Heart right ventricle (tissue), 16 donors: Measurements from ENCODE around the gene ASIC3. TPM values are rescaled to one million over a fixed set of nuclear protein-coding genes. Genes with fewer than 3 reads are reported as not detected.

Experiments
- ATAC-seq, 8 donors: fragments of 200-7000 bp; cut with Tn5 transposase; one replicate each; pipeline ENCODE4 v1.9.1; 2020; ENCODE audit warnings: mild to moderate bottlenecking in 8 of 8, moderate library complexity in 8 of 8, moderate number of reproducible peaks in 1 of 8
- DNase-seq, 2 donors: peaks; one replicate each; pipeline ENCODE4 v3.0.0-alpha.2; 2020
- H3K27ac ChIP-seq, 10 donors: fragments of 200-600 bp; sonication (generic) in 2 of 10; one replicate each; pipeline versions ENCODE4 v1.5.0 to v1.8.0; 2020 to 2022; ENCODE audit warnings: mild to moderate bottlenecking in 3 of 10
- H3K27me3 ChIP-seq, 7 donors: fragments of 200-600 bp; one replicate each; pipeline ENCODE4 v1.8.0; 2021 to 2022; ENCODE audit warnings: mild to moderate bottlenecking in 2 of 7
- H3K36me3 ChIP-seq, 9 donors: fragments of 200-600 bp; sonication (generic) in 1 of 9; one replicate each; pipeline versions ENCODE4 v1.5.0 to v1.8.0; 2020 to 2022; ENCODE audit warnings: mild to moderate bottlenecking in 2 of 9
- H3K4me1 ChIP-seq, 9 donors: fragments of 200-600 bp; sonication (generic) in 1 of 9; one replicate each; pipeline versions ENCODE4 v1.5.0 to v1.8.0; 2020 to 2022; ENCODE audit warnings: mild to moderate bottlenecking in 4 of 9
- H3K4me3 ChIP-seq, 10 donors: fragments of 200-600 bp; sonication (generic) in 2 of 10; one replicate each; pipeline versions ENCODE4 v1.5.0 to v1.8.0; 2020 to 2022; ENCODE audit warnings: mild to moderate bottlenecking in 7 of 10, moderate library complexity in 2 of 10
- H3K9me3 ChIP-seq, 11 donors: fragments of 200-600 bp in 10 of 11; sonication (generic) in 2 of 11; one replicate each; pipeline versions ENCODE4 v1.5.0 to v1.8.0; 2013 to 2022; ENCODE audit warnings: mild to moderate bottlenecking in 2 of 11, control low read depth in 1 of 11, moderate library complexity in 1 of 11
- WGBS, 2 donors: extraction: QIAGEN DNeasy Blood & Tissue Kit; methylation state at CpG; one replicate each; pipeline ENCODE4 v1.1.7; 2013; ENCODE audit warnings: inconsistent platforms in 1 of 2; 5-methylcytosine and 5-hydroxymethylcytosine counted together
- intact Hi-C, 10 donors: fragments of 100-400 bp; cut with DNase I; formaldehyde crosslinking; loops; one replicate each; pipeline versions ENCODE4 v1.11.1 to v1.14.2; 2022
- polyA plus RNA-seq, 2 donors: library from polyadenylated mRNA; stranded (reverse); fragments of 200-250 nt; gene quantifications; one replicate each; pipeline ENCODE4 v1.2.3, GENCODE V29; 2013
- total RNA-seq, 10 donors: library from RNA; stranded (reverse); fragmentation: NEBNext Ultra II Directional in 3 of 10; extraction: Animal tissue kit (Norgen Biotek cat#: 25700) in 3 of 10; gene quantifications; one replicate each; pipeline versions ENCODE4 v1.2.1 to v1.2.4, GENCODE V29; 2021 to 2023
- TF ChIP-seq, protein P1 (sequence below), 9 donors: fragments of 200-600 bp; sonication (generic) in 2 of 9; IDR thresholded peaks; one replicate each; pipeline versions ENCODE4 v1.5.0 to v1.8.0; 2021 to 2022; ENCODE audit warnings: antibody characterized with exemption in 9 of 9, mild to moderate bottlenecking in 5 of 9, moderate library complexity in 1 of 9
- donor health status: Arrhythmogenic right ventricular cardiomyopathy.
- donor health status: ischemic (EF 13 %, LVEDD 7.1; RV severe dilation, severe dysfunction).
- donor health status: healthy with polysubstance abuse.
- donor health status: DM: no; HTN: yes; CAD: no.
- donor health status: DM: no; HTN: no; CAD: no.
- donor health status: ischemic (EF 25% LVEDD 6.9; RV normal size, moderate dysfunction).
- donor health status: ischemic (EF 25% LVEDD 5.7; RV mildly dilated, moderate dysfunction).
- donor health status: healthy.
- donor health status: DM: yes; HTN: yes; CAD: no.
- donor health status: Ischemic cardiomyopathy.
- donor health status: ischemic (EF 35%, LVEDD 5.7; RV mildly dilated, moderate dysfunction).
- donor health status: nonischemic (EF 11% LVEDD 7.7; RV severe dilation, severe dysfunction).
- donor health status: DM: yes; HTN: yes; CAD: no.
- donor health status: PGD.
- donor health status: ischemic (EF 29% LVEDD 5.4; RV normal size, mild dysfunction).
- donor health status: nonischemic (EF 23%, LVEDD 6.1; RV moderate dilation, normal function).

Gene ASIC3
- total and polyA plus RNA-seq, 12 donors: 3.2 to 38.8 (median 5.6) TPM

- H3K4me1 ChIP-seq: peaks cover 16 to 38% (median 35%) of the 10 kb centered on the region in 9 donors
- no peak overlapping the region for H3K4me3 ChIP-seq
- TF ChIP-seq, protein P1, sequence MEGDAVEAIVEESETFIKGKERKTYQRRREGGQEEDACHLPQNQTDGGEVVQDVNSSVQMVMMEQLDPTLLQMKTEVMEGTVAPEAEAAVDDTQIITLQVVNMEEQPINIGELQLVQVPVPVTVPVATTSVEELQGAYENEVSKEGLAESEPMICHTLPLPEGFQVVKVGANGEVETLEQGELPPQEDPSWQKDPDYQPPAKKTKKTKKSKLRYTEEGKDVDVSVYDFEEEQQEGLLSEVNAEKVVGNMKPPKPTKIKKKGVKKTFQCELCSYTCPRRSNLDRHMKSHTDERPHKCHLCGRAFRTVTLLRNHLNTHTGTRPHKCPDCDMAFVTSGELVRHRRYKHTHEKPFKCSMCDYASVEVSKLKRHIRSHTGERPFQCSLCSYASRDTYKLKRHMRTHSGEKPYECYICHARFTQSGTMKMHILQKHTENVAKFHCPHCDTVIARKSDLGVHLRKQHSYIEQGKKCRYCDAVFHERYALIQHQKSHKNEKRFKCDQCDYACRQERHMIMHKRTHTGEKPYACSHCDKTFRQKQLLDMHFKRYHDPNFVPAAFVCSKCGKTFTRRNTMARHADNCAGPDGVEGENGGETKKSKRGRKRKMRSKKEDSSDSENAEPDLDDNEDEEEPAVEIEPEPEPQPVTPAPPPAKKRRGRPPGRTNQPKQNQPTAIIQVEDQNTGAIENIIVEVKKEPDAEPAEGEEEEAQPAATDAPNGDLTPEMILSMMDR (IDR thresholded peaks at IDR 0.05): no peak
- DNase-seq: no peak
- 87 to 88% methylated on average over 7 of the region's 7 CpGs for WGBS, 2 donors
- no peaks in the 10 kb centered on the region for H3K9me3 ChIP-seq
- intact Hi-C loops: no loop called here
- H3K27ac ChIP-seq: no peak overlapping the region
- no peak for ATAC-seq
- H3K27me3 ChIP-seq: no peaks in the 10 kb centered on the region
- peaks cover 0 to 73% (median 33%) of the 10 kb centered on the region in 9 donors for H3K36me3 ChIP-seq
Measured at GRCh38 chr7:151075662-151075971, 27.3 kb downstream of the ASIC3 start.

- Histone ChIP-seq H3K4me1 (peaks cover 16 to 40% (median 37%) of the 10 kb centered on the region in 9 donors), H3K4me3 (no peak overlapping the region), H3K36me3 (peaks cover 0 to 69% (median 33%) of the 10 kb centered on the region in 9 donors), H3K27me3 (no peaks in the 10 kb centered on the region), H3K27ac (no peak overlapping the region), H3K9me3 (no peaks in the 10 kb centered on the region)
- TF ChIP-seq, protein P1 (IDR thresholded peaks at IDR 0.05): no peak
- intact Hi-C loops: no loop called here
- DNase-seq (no peak), ATAC-seq (no peak)
- 80 to 82% methylated on average over 22 of the region's 22 CpGs for WGBS, 2 donors
Measured at GRCh38 chr7:151075978-151076426, 27.7 kb downstream of the ASIC3 start.

DNA sequence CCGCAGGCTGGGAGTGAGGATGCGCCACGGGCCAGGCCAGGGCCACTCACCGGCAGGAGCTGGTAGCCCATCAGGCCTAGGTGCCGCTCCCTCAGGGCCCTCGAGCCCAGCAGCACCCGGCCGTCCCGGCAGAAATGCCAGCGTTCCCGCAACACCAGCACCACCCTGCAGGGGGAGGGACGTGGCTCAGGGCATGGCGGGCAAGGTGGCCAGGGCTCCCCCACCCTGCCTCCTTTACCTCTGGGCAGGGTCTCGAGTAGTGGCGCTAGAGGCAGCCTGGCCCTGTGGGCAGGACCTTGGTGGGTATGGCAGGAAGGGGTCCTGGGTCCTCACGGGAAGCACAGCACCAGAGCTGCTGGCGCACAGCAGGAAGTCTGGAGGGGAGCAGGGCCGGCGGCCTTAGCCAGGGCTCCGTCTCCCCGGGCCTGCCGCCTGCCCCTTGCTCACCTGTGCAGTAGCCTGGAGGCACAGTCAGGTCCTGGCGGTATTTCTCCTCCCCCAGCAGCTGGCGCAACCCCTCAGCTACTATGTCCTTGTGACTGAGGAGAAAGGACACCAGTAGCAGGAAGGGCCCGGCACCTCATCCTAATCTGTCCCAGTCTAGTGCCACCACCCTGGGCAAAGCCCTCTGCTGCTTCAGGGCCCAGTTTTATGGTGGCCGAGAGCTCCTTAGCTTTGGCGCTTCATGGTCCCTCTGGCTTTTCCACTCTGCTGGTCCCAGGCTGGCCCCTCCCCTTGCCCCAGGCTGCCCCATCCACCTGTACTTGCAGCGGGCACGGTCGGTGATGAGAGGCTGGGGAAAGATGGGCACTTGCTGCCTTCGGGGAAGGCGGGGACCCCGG, 28.8 kb downstream of the ASIC3 start:
- no peak for DNase-seq
- Histone ChIP-seq H3K4me3 (no peak overlapping the region), H3K27ac (peak overlapping the region in 7 of 10 donors; percentile 8 to 69 (median 36)), H3K27me3 (no peaks in the 10 kb centered on the region), H3K4me1 (peaks cover 27 to 51% (median 47%) of the 10 kb centered on the region in 9 donors), H3K9me3 (no peaks in the 10 kb centered on the region), H3K36me3 (peaks cover 0 to 58% (median 28%) of the 10 kb centered on the region in 9 donors)
- intact Hi-C loops: no loop called here
- ATAC-seq: peak in 2 of 8 donors; percentile 1 to 2
- 59 to 69% methylated on average over 33 of the region's 33 CpGs for WGBS, 2 donors
- TF ChIP-seq, protein P1 (IDR thresholded peaks at IDR 0.05): peak in 5 of 9 donors; percentile 12 to 31 (median 16)

DNA sequence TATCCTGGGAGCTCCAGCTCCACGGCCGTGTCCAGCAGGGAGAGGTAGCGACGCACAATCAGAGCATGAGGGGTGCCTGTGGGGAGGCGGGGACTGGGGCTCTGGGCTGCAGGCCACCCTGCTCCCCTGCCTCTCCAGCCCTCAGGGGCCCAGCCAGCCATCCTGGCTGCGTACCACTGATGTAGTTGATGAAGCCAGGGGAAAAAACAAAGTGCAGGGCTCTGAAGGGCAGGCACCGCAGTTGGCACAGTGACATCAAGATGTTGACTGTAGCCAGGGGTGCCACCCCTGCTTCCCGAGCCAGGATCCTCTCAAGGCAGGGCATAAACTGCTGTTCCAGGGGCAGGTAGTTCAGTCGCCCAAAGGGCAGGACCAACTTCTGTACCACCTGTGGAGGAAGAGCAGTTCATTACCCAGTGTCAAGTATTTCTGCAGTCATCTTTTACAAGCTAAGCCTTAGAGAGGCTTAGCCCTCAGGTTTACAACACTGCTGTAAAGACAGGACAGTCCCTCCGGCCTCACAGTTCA, 29.4 kb downstream of the ASIC3 start:
- 50 to 60% methylated on average over 10 of the region's 10 CpGs for WGBS, 2 donors

More for the DNA sequence above, 29.4 kb downstream of the ASIC3 start:
- ATAC-seq: no peak
- TF ChIP-seq, protein P1 (IDR thresholded peaks at IDR 0.05): no peak
- H3K27ac ChIP-seq: peak overlapping the region in 7 of 10 donors; percentile 8 to 69 (median 36)
- peaks cover 0 to 52% (median 22%) of the 10 kb centered on the region in 9 donors for H3K36me3 ChIP-seq
- H3K9me3 ChIP-seq: no peaks in the 10 kb centered on the region
- no peak for DNase-seq
- intact Hi-C loops: loop anchor here in 1 of 10 donors (2.0 kb wide), 1 partner anchor 15 kb away; no protein-coding TSS in a partner anchor
- H3K4me1 ChIP-seq: peaks cover 34 to 58% (median 53%) of the 10 kb centered on the region in 9 donors
- H3K27me3 ChIP-seq: no peaks in the 10 kb centered on the region
- peak overlapping the region in 1 of 10 donors; percentile 5 for H3K4me3 ChIP-seq
